ENCODE results near the gene CRYGC.

- TF ChIP-seq, protein P1, sequence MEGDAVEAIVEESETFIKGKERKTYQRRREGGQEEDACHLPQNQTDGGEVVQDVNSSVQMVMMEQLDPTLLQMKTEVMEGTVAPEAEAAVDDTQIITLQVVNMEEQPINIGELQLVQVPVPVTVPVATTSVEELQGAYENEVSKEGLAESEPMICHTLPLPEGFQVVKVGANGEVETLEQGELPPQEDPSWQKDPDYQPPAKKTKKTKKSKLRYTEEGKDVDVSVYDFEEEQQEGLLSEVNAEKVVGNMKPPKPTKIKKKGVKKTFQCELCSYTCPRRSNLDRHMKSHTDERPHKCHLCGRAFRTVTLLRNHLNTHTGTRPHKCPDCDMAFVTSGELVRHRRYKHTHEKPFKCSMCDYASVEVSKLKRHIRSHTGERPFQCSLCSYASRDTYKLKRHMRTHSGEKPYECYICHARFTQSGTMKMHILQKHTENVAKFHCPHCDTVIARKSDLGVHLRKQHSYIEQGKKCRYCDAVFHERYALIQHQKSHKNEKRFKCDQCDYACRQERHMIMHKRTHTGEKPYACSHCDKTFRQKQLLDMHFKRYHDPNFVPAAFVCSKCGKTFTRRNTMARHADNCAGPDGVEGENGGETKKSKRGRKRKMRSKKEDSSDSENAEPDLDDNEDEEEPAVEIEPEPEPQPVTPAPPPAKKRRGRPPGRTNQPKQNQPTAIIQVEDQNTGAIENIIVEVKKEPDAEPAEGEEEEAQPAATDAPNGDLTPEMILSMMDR (IDR thresholded peaks at IDR 0.05 in 8 of 11, conservative IDR thresholded peaks at IDR 0.05 in 3 of 11), result no peak
- TF ChIP-seq POLR2AphosphoS5 (IDR thresholded peaks at IDR 0.05), result no peak
Measured at GRCh38 chr2:208136716-208137094, 7.1 kb upstream of the CRYGC start.

Data from spleen (tissue), 7 donors.